ENCODE measurements around the gene GBE1. TPM values are rescaled to one million over a fixed set of nuclear protein-coding genes. Genes with fewer than 3 reads are reported as not detected.

Gene GBE1
- polyA plus RNA-seq, 1 experiment = 60.1 TPM

DNA sequence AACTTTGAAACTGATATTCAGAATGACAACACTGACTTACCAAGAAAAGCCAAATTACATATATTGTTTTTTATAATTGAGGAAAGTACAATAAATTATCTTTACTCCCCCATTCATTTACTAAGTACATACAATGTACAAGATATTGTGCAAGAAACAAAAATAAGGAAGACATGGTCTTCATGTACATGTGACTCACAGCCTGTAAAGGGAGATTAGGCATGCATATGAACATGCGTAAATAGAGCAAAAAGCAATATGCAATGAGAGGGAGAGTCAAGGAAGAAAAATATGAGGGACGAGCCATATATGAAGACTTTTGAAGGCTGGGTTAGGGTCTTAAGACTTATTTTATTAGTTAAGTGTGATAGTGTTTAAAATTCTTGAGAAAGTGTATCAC lies 258.4 kb downstream of the GBE1 start:
- ChIA-PET POLR2A (no interaction called here), CTCF (interaction anchor here (8.0 kb wide), 1 partner anchor 13 kb away, joined by 82 read pairs; no protein-coding TSS in a partner anchor)
- no peaks in the 10 kb centered on the region for H3K27me3 ChIP-seq (ENCODE audit: control insufficient read depth, insufficient read depth, low read length)
- no peaks in the 10 kb centered on the region for H3K9me3 ChIP-seq (ENCODE audit: control insufficient read depth, insufficient read depth, low read length)
- H3K27ac ChIP-seq (ENCODE audit: low read depth, low read length) = no peak overlapping the region
- no peak for DNase-seq (ENCODE audit: low read depth, low spot score)
- H3K4me3 ChIP-seq (ENCODE audit: low read depth, low read length) = no peak overlapping the region
- TF ChIP-seq, protein P1, sequence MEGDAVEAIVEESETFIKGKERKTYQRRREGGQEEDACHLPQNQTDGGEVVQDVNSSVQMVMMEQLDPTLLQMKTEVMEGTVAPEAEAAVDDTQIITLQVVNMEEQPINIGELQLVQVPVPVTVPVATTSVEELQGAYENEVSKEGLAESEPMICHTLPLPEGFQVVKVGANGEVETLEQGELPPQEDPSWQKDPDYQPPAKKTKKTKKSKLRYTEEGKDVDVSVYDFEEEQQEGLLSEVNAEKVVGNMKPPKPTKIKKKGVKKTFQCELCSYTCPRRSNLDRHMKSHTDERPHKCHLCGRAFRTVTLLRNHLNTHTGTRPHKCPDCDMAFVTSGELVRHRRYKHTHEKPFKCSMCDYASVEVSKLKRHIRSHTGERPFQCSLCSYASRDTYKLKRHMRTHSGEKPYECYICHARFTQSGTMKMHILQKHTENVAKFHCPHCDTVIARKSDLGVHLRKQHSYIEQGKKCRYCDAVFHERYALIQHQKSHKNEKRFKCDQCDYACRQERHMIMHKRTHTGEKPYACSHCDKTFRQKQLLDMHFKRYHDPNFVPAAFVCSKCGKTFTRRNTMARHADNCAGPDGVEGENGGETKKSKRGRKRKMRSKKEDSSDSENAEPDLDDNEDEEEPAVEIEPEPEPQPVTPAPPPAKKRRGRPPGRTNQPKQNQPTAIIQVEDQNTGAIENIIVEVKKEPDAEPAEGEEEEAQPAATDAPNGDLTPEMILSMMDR (IDR thresholded peaks at IDR 0.05; ENCODE audit: low read depth, low read length) = no peak

DNA sequence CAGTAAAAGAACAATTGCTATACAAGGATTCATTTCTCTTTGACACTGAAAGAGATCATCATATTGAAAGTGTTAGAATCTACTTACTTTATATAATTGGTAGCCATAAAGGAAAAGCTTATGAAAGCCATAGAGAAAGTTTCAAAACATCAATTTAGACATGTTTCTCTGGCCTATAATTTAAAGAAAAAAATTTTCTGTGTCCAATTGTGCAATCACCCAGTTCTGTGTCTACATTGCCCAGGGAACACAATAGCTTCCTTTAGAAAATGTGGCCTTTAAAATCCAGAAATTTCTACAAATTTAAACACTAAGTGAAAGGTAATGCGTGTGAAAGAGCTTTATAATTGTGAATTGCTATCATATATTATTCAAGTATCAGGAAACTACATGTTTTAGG lies 259.2 kb downstream of the GBE1 start:
- Histone ChIP-seq H3K9me3 (ENCODE audit: control insufficient read depth, insufficient read depth, low read length) (no peaks in the 10 kb centered on the region), H3K27me3 (ENCODE audit: control insufficient read depth, insufficient read depth, low read length) (no peaks in the 10 kb centered on the region), H3K4me3 (ENCODE audit: low read depth, low read length) (no peak overlapping the region), H3K27ac (ENCODE audit: low read depth, low read length) (no peak overlapping the region)
- DNase-seq (ENCODE audit: low read depth, low spot score) = no peak
- POLR2A ChIA-PET = no interaction called here
- CTCF ChIA-PET = interaction anchor here (0.9 to 8.0 kb wide), 2 partner anchors 12 to 201 kb away, joined by 3 to 82 read pairs; no protein-coding TSS in a partner anchor
- TF ChIP-seq, protein P1 (IDR thresholded peaks at IDR 0.05; ENCODE audit: low read depth, low read length) = no peak

DNA sequence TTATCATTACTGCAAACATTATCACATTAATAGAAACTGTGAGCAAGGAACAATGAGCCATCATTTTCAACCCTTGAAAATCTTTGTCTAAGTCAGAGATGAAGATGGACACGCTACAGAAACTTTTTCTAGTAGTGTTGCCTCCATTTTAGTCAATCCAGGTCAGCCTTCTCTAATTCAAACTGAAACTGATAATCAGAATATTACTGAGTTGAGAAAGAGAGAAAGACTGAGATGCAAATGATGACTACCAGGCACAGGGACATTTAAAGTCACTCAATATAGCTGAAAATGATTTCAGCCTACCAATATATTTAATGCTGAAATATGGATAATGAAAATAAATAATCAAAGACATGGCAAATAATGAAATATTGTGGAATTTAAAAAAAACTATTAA lies 261.4 kb downstream of the GBE1 start:
- no peak for DNase-seq (ENCODE audit: low read depth, low spot score)
- ChIA-PET CTCF (interaction anchor here (8.0 kb wide), 1 partner anchor 10 kb away, joined by 82 read pairs; no protein-coding TSS in a partner anchor), POLR2A (no interaction called here)
- TF ChIP-seq, protein P1 (IDR thresholded peaks at IDR 0.05; ENCODE audit: low read depth, low read length) = no peak
- H3K4me3 ChIP-seq (ENCODE audit: low read depth, low read length) = no peak overlapping the region
- no peak overlapping the region for H3K27ac ChIP-seq (ENCODE audit: low read depth, low read length)
- H3K27me3 ChIP-seq (ENCODE audit: control insufficient read depth, insufficient read depth, low read length) = no peaks in the 10 kb centered on the region
- no peaks in the 10 kb centered on the region for H3K9me3 ChIP-seq (ENCODE audit: control insufficient read depth, insufficient read depth, low read length)

DNA sequence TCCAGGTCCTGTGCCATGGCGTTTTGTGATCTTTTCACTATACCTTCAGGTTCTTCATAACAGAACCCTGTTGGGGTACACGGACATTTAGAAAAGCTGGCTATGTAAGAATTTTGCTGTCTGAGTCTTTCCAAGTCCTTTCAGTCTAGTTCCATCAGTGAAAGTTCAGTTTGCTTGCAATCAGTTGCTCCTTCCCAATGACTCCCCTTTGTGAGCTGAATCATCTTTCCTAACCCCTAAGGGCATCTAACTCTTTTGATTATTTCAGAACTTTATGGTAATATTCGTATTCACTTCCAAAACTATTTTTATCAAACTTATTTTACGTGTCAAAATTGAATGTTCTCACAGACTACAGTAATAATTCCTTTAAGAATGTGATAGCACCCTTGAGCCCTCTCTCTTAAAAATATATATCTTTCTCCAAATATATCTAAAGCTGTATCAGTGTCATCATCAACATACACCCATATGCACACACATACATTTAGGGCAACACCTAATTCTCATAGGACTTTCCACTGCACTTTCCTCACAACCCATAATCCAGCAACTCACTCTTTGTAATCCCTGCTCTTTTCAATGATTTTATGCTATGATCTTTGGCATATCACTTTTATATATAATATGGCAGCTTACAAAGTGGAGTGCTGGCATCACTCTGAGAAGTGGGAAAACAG lies 263.7 kb downstream of the GBE1 start:
- H3K4me3 ChIP-seq (ENCODE audit: low read depth, low read length) = no peak overlapping the region
- ChIA-PET CTCF (no interaction called here), POLR2A (no interaction called here)

More for the DNA sequence above, 263.7 kb downstream of the GBE1 start:
- Histone ChIP-seq H3K27ac (ENCODE audit: low read depth, low read length) (no peak overlapping the region), H3K27me3 (ENCODE audit: control insufficient read depth, insufficient read depth, low read length) (no peaks in the 10 kb centered on the region), H3K9me3 (ENCODE audit: control insufficient read depth, insufficient read depth, low read length) (no peaks in the 10 kb centered on the region)
- DNase-seq (ENCODE audit: low read depth, low spot score) = no peak
- TF ChIP-seq, protein P1 (IDR thresholded peaks at IDR 0.05; ENCODE audit: low read depth, low read length) = no peak
